GM18508 (cell line): ENCODE results near the gene SRPK2.

Source experiments
- ATAC-seq: cut with Tn5 transposase; IDR thresholded peaks from one replicate; pipeline ENCODE4 v1.9.1; 2021; ENCODE audit warnings: moderate number of reproducible peaks; ENCODE audit not compliant: insufficient read depth, unreplicated experiment

Gene SRPK2

GRCh38 chr7:105118612-105119600 lies 269.8 kb downstream of the SRPK2 start:
- no peak for ATAC-seq

GRCh38 chr7:105112440-105113418 lies 276.0 kb downstream of the SRPK2 start:
- no peak for ATAC-seq

GRCh38 chr7:105107458-105107857 lies 281.3 kb downstream of the SRPK2 start:
- no peak for ATAC-seq

GRCh38 chr7:105106473-105106872 lies 282.2 kb downstream of the SRPK2 start:
- no peak for ATAC-seq

- no peak for ATAC-seq
These were observed 283.1 kb downstream of the SRPK2 start for GRCh38 chr7:105105579-105105978.

- no peak for ATAC-seq
These were observed 286.0 kb downstream of the SRPK2 start for GRCh38 chr7:105102557-105103352.

GRCh38 chr7:105101864-105102263 lies 286.9 kb downstream of the SRPK2 start:
- no peak for ATAC-seq

- peak; percentile 78 for ATAC-seq
These were observed 289.7 kb downstream of the SRPK2 start for GRCh38 chr7:105098863-105099515.

GRCh38 chr7:105097619-105098018 lies 291.1 kb downstream of the SRPK2 start:
- no peak for ATAC-seq

GRCh38 chr7:105096306-105096705 lies 292.4 kb downstream of the SRPK2 start:
- no peak for ATAC-seq

- no peak for ATAC-seq
These were observed 293.8 kb downstream of the SRPK2 start for GRCh38 chr7:105094966-105095365.

GRCh38 chr7:105088456-105088855 lies 300.3 kb downstream of the SRPK2 start:
- no peak for ATAC-seq

- ATAC-seq, result no peak
These were observed 300.7 kb downstream of the SRPK2 start for GRCh38 chr7:105087981-105088380.

- no peak for ATAC-seq
These were observed 301.9 kb downstream of the SRPK2 start for GRCh38 chr7:105086850-105087249.

GRCh38 chr7:105084581-105084980 lies 304.1 kb downstream of the SRPK2 start:
- no peak for ATAC-seq

GRCh38 chr7:105079348-105079747 lies 309.4 kb downstream of the SRPK2 start:
- no peak for ATAC-seq

- no peak for ATAC-seq
These were observed 315.6 kb downstream of the SRPK2 start for GRCh38 chr7:105073143-105073542.

GRCh38 chr7:105068886-105069285 lies 319.8 kb downstream of the SRPK2 start:
- ATAC-seq, result no peak

- no peak for ATAC-seq
These were observed 321.0 kb downstream of the SRPK2 start for GRCh38 chr7:105067691-105068090.
